ENCODE measurements around the gene MDH2. TPM values are rescaled to one million over a fixed set of nuclear protein-coding genes. Genes with fewer than 3 reads are reported as not detected.

The MDH2 gene
- total and polyA plus RNA-seq, 2 of the 4 experiments (the other 2 are of a cell fraction) = 55.4 to 206 TPM

GRCh38 chr7:76063525-76063924 is 15.6 kb downstream of the MDH2 start:
- H3K36me3 ChIP-seq (ENCODE audit: control insufficient read depth, insufficient read depth, low read length) = peaks cover 78% of the 10 kb centered on the region

More at GRCh38 chr7:76063525-76063924, 15.6 kb downstream of the MDH2 start:
- H3K4ac ChIP-seq (ENCODE audit: low read depth, low read length) = no peak overlapping the region
- BruUV-seq (replicated peaks) = no TSS peak
- no peak overlapping the region for H4K5ac ChIP-seq (ENCODE audit: low read depth, low read length)
- ChIA-PET CTCF (no interaction called here), POLR2A (ENCODE audit: unreplicated experiment) (no interaction called here)
- in situ Hi-C loops (cut with MboI; ENCODE audit: low sequenced_read_pairs) (no loop called here), intact Hi-C loops (cut with micrococcal nuclease) (no loop called here), dilution Hi-C loops (cut with HindIII; ENCODE audit: low sequenced_read_pairs, unreplicated experiment) (no loop called here)
- H2BK15ac ChIP-seq (ENCODE audit: low read depth, low read length) = no peak overlapping the region
- no peaks in the 10 kb centered on the region for H3K27me3 ChIP-seq (ENCODE audit: control insufficient read depth, insufficient read depth, low read length)
- H2AK9ac ChIP-seq (replicated peaks; ENCODE audit: low read depth, low read length, poor library complexity) = peak overlapping the region; percentile 40
- peak overlapping the region; percentile 8 for H2AFZ ChIP-seq (replicated peaks; ENCODE audit: low read length, poor library complexity)
- peaks cover 9% of the 10 kb centered on the region for H3K9me1 ChIP-seq (ENCODE audit: insufficient read depth, low read length)
- no peak overlapping the region for H2BK20ac ChIP-seq (ENCODE audit: low read depth, low read length)
- no peak overlapping the region for H3K4me3 ChIP-seq (ENCODE audit: insufficient read depth, low read depth, low read length)
- H3K9me3 ChIP-seq (ENCODE audit: control insufficient read depth, insufficient read depth, low read length) = no peaks in the 10 kb centered on the region
- H2BK120ac ChIP-seq (ENCODE audit: low read depth, low read length) = no peak overlapping the region
- peaks cover 3% of the 10 kb centered on the region for H3K4me1 ChIP-seq (ENCODE audit: control insufficient read depth, insufficient read depth, low read length)
- ATAC-seq (ENCODE audit: low read depth) = no peak
- peaks cover 3 to 35% of the 10 kb centered on the region in 2 experiments; a peak in 3 of 4 replicates for H3K79me1 ChIP-seq (ENCODE audit: low read depth in 1 of 2, low read length in 2 of 2)
- H3K23ac ChIP-seq (ENCODE audit: low read depth, low read length) = no peak overlapping the region
- no peak for TF ChIP-seq CTCF (conservative IDR thresholded peaks at IDR 0.05; ENCODE audit: low read depth, low read length)
- TF ChIP-seq NFE2L2 (IDR thresholded peaks at IDR 0.05; ENCODE audit: low read depth, low read length) = no peak
- no peak for TF ChIP-seq MAFK (IDR thresholded peaks at IDR 0.05; ENCODE audit: low read depth, low read length)
- TF ChIP-seq ELK1 (IDR thresholded peaks at IDR 0.05; ENCODE audit: borderline replicate concordance, low read depth, low read length) = no peak
- no peak for TF ChIP-seq CEBPB (IDR thresholded peaks at IDR 0.05; ENCODE audit: low read depth, low read length)
- H3K14ac ChIP-seq (replicated peaks; ENCODE audit: low read depth, low read length) = no peak overlapping the region
- no peak overlapping the region for H3K18ac ChIP-seq (ENCODE audit: low read depth, low read length)
- no peak overlapping the region for H4K91ac ChIP-seq (ENCODE audit: insufficient read depth, low read depth, low read length)
- H2AK5ac ChIP-seq (ENCODE audit: low read depth, low read length) = no peak overlapping the region
- WGBS, 2 experiments (ENCODE audit: extremely low coverage in 2 of 2, insufficient read length in 1 of 2) = 87% methylated on average over 6 of the region's 14 CpGs; no CpG with 5 or more reads in 1 of the 2 experiments
- H3K27ac ChIP-seq (ENCODE audit: insufficient read depth, low read length) = no peak overlapping the region
- DNase-seq = no peak
- no peak overlapping the region for H3K4me2 ChIP-seq (ENCODE audit: low read depth, low read length)
- no peak overlapping the region for H3K56ac ChIP-seq (ENCODE audit: extremely low read depth, insufficient read depth, low read length)
- H4K20me1 ChIP-seq (ENCODE audit: insufficient read depth, low read length) = peaks cover 5% of the 10 kb centered on the region
- H2BK5ac ChIP-seq (ENCODE audit: low read depth, low read length, poor library complexity, severe bottlenecking) = no peak overlapping the region
- no peak overlapping the region for H4K8ac ChIP-seq (ENCODE audit: low read depth in 2 of 2, low read length in 2 of 2)
- H3K9ac ChIP-seq (ENCODE audit: low read depth, low read length) = no peak overlapping the region
